ENCODE measurements around the gene PCNP.
"Not testable (repeated sequence)": the region's sequence is repeated elsewhere in the genome, so short reads cannot be mapped to it uniquely, and the experiment has no call there.

PCNP gene

GRCh38 chr3:101567528-101568317 is 6.3 kb upstream of the PCNP start:
- no peak for DNase-seq

DNA sequence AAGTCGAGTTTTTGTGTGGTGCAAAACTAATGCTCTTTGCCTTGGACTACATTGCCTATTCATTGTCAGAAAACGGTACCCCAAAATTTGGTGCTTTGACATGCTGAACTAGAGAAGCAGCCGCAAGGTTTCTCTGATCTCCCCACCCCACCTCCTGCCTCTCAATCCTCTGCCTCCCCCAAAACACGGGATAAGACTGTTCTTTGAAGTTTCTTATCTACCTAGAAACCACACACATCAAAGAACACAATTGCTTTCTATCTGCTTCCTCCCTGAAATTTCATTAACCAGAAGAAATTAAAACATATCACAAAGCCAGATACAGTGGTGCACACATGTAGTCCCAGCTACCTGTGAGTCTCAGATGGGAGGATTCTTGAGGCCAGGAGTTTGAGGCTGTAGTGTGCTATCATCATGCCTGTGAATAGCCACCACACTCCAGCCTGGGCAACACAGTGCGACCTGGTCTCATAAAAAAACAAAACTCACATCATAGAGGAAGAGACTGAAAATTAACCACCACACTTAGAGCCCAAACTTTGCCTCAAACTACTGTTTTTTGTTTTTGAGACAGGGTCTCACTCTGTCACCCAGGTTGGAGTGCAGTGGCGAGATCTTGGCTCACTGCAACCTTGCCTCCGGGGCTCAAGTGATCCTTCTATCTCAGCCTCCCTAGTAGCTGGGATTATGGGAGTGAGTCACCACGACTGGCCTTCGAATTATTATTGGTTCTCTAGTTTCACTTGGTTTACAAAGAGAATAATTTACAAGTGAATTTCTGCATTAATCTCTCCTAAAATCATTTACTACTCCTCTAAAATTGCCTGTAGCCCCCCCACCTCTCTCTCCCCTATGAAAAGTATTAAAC is 2.7 kb upstream of the PCNP start:
- peak; percentile 59 for DNase-seq

- DNase-seq = peak; percentile 71
Measured at GRCh38 chr3:101574388-101575112, 570 bp downstream of the PCNP start.

GRCh38 chr3:101577286-101577685 is 3.3 kb downstream of the PCNP start:
- DNase-seq = no peak

GRCh38 chr3:101588616-101589015 is 14.6 kb downstream of the PCNP start:
- DNase-seq = no peak

GRCh38 chr3:101591071-101591470 is 17.1 kb downstream of the PCNP start:
- peak; percentile 8 for DNase-seq

GRCh38 chr3:101602731-101603130 is 28.8 kb downstream of the PCNP start:
- DNase-seq = no peak

DNA sequence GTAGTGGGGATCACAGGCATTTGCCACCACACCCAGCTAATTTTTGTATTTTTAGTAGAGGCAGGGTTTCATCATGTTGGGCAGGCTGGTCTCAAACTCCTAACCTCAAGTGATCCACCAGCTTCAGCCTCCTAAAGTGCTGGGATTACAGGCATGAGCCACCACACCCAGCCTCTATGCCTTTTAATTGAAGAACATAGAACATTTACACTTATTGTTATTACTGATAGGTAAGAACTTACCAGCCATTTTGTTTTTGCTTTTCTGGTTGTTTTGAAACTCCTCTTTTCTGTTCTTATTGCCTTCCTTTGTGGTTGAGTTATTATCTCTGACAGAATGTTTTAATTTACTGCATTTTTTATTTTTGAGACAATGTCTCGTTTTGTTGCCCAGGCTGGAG is 29.2 kb downstream of the PCNP start:
- DNase-seq = no peak

- DNase-seq = not testable (repeated sequence)
Measured at GRCh38 chr3:101605398-101605797, 31.4 kb downstream of the PCNP start.

DNA sequence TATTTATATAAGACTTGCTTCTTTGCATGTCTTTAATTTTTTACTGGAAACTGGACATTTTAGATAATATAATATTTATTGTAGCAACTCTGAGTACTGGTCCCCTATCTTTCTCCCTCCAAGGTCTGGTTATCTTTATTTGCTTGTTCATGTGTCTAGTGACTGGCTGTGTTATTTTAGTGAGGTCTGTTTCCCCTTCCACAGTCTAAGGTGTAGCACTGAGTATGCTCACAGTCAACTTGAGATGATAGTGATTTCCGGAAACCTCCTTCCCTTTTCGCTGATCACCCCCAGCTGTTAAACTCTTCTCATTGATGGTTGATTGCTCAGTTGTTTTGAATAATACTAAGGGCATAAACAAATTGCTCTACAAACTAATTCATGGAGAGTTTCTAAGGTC is 37.0 kb downstream of the PCNP start:
- DNase-seq = no peak

GRCh38 chr3:101613014-101613413 is 39.0 kb downstream of the PCNP start:
- not testable (repeated sequence) for DNase-seq

- DNase-seq = no peak
Measured at GRCh38 chr3:101615525-101615924, 41.5 kb downstream of the PCNP start.

GRCh38 chr3:101617478-101617877 is 43.5 kb downstream of the PCNP start:
- DNase-seq = no peak

- no peak for DNase-seq
Measured at GRCh38 chr3:101618726-101619125, 44.7 kb downstream of the PCNP start.

DNA sequence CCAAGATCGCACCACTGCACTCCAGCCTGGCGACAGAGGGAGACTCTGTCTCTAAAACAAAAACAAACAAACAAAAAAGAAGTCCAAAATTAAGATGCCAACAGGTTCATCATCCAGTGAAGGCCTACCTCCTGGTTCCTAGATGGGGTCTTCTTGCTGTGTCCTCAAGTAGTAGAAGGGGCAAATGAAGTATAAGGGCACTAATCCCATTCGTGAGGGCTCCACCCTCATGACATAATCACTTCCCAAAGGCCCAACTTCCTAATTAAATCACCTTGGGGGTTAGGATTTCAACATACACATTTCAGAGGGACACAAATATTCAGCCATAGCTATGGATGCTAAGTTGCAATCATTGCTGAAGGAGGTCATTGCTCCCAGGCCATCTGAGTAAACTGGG is 45.8 kb downstream of the PCNP start:
- no peak for DNase-seq

DNA sequence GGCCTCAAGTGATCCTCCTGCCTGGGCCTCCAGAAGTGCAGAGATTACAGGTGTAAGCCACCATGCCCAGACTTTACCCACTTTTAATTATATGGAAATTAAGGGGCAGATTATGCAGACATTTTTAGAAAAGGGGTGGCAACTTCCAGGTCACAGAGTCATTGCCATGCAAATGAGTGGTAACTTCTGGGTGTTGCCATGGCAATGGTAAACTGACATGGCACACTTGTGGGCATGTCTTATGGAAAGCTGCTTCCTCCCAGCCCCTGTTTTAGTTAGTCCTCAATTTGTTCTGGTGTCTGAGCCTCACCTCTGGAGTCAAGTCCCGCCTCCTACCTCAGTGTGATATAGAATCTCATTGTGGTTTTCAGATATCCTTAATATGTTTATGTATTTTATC is 49.7 kb downstream of the PCNP start:
- no peak for DNase-seq

DNA sequence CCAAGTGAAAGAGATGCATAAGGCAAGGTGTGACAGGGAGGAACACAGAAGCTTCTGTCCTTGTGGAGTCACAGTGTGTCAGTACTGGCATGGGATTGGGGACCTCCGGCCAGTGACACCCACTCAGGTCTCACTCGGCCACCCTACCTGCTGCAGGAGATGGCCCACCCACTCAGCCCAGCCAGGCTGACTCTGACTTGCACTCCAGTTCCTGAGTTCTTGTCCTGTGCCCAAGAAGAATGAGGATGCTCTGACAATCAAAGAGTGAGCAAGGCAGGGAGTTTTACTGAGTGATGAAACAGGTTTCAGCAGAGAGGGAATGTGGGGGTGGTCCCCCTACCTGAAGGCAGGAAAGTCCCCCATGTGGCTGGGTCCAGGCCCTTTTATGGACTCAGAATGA is 50.9 kb downstream of the PCNP start:
- DNase-seq = no peak

- no peak for DNase-seq
Measured at GRCh38 chr3:101625879-101626278, 51.9 kb downstream of the PCNP start.

- DNase-seq = no peak
Measured at GRCh38 chr3:101629219-101629618, 55.2 kb downstream of the PCNP start.

DNA sequence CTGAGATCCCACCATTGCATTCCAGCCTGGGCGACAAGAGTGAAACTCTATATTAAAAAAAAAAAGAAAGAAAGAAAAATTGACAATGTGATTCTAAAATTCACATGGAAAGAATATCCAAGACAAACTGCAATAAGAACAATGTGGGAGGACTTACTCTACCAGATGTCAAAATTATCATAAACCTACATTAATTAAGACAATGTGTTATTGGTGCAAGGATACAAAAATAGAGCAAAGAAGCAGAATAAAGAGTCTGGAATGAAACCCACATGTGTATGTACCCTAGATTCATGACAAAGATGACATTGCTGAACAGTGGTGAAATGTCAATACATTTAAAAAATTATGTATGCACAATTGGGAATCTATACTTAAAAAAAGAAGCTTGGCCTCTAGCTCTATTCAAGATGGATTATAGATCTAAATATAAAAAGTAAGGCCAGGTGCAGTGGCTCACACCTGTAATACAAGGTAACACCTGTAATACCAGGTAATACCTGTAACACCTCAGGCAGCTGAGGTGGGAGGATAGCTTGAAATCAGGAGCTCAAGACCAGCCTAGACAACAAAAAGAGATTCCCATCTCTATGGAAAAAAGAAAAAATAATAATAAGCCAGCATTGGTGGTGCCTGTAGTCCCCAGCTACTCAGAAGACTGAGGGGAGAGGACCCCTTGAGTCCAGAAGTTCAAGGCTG is 57.3 kb downstream of the PCNP start:
- DNase-seq = no peak

GRCh38 chr3:101631959-101632358 is 58.0 kb downstream of the PCNP start:
- DNase-seq = not testable (repeated sequence)

DNA sequence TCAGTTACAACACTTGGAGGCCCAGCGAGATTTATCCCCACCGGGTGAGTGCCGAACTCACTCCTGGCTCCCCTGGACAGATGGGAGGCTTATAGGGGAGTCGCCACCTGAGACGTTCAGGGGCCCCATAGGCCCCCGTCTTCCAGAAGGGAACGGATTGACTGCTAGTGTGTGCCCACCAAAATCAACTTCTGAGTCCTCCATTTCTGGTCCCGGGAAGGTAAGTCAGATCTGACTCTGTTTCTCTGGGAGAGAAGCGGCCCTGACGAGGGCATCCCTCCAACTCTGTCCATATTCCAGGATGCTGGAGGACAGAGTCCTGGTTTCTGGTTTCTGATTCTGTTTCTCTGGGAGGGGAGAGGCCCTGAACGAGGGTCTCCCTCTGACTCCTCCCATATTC is 58.6 kb downstream of the PCNP start:
- no peak for DNase-seq

GRCh38 chr3:101633186-101633585 is 59.2 kb downstream of the PCNP start:
- no peak for DNase-seq

Measured in CD4-positive, alpha-beta T cell treated with Interleukin-17A for 1 hour (primary cell).